NT2/D1 (cell line): Measurements from ENCODE around the gene BCL3.
A peak's percentile ranks its signal among the peaks of the same experiment; 100 is the strongest.

Experiments
- DNase-seq: peaks from one replicate; pipeline ENCODE4 v3.0.0-alpha.2; 2011; ENCODE audit warnings: low read depth, low spot score
- H3K27me3 ChIP-seq: 2 replicates; pipeline ENCODE4 v1.6.0; 2011; ENCODE audit warnings: mild to moderate bottlenecking; ENCODE audit not compliant: insufficient read length, insufficient read depth
- H3K36me3 ChIP-seq: 2 replicates; pipeline ENCODE4 v1.6.1; 2011; ENCODE audit warnings: mild to moderate bottlenecking, low read length, mixed read lengths; ENCODE audit not compliant: insufficient read depth, insufficient read length
- H3K4me1 ChIP-seq: 2 replicates; pipeline ENCODE4 v1.5.1; 2011; ENCODE audit not compliant: insufficient read depth, insufficient read length
- H3K4me3 ChIP-seq: 2 replicates; pipeline ENCODE4 v1.5.1; 2011; ENCODE audit warnings: low read depth; ENCODE audit not compliant: insufficient read length
- H3K9ac ChIP-seq: 2 replicates; pipeline ENCODE4 v1.6.0; 2011; ENCODE audit warnings: low read depth; ENCODE audit not compliant: insufficient read length
- H3K9me3 ChIP-seq: 2 replicates; pipeline ENCODE4 v1.5.1; 2011; ENCODE audit warnings: mild to moderate bottlenecking, low read length; ENCODE audit not compliant: insufficient read depth
- SUZ12 ChIP-seq: IDR thresholded peaks from 2 replicates; pipeline ENCODE4 v1.6.1; 2011; ENCODE audit not compliant: insufficient read length, insufficient read depth; ENCODE audit errors: extremely low read depth
- YY1 ChIP-seq: IDR thresholded peaks from 2 replicates; pipeline ENCODE4 v1.6.1; 2011; ENCODE audit not compliant: insufficient read length, insufficient read depth
- ZNF274 ChIP-seq: IDR thresholded peaks from 2 replicates; pipeline ENCODE4 v1.6.1; 2011; ENCODE audit warnings: mild to moderate bottlenecking, low read depth, low read length

Gene BCL3, protein sequence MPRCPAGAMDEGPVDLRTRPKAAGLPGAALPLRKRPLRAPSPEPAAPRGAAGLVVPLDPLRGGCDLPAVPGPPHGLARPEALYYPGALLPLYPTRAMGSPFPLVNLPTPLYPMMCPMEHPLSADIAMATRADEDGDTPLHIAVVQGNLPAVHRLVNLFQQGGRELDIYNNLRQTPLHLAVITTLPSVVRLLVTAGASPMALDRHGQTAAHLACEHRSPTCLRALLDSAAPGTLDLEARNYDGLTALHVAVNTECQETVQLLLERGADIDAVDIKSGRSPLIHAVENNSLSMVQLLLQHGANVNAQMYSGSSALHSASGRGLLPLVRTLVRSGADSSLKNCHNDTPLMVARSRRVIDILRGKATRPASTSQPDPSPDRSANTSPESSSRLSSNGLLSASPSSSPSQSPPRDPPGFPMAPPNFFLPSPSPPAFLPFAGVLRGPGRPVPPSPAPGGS

GRCh38 chr19:44748426-44749254 is at the start of gene BCL3:
TSS of gene BCL3 (plus strand) at chr19:44748708. CDS start at chr19:44748791, 83 bp downstream.
- no peak for DNase-seq
- TF ChIP-seq ZNF274 (no peak), SUZ12 (no peak), YY1 (no peak)
- peaks cover 7% of the 10 kb centered on the region for H3K36me3 ChIP-seq
- peak within 1 kb of the TSS; percentile 39 for H3K4me3 ChIP-seq
- H3K27me3 ChIP-seq, result peaks cover 39% of the 10 kb centered on the region
- H3K4me1 ChIP-seq, result peaks cover 2% of the 10 kb centered on the region
- H3K9me3 ChIP-seq, result no peaks in the 10 kb centered on the region
- H3K9ac ChIP-seq, result peak within 1 kb of the TSS; percentile 70

GRCh38 chr19:44700547-44700946 is 48.0 kb upstream of the BCL3 start:
- H3K9me3 ChIP-seq, result no peaks in the 10 kb centered on the region
- no peak overlapping the region for H3K4me3 ChIP-seq
- DNase-seq, result no peak
- TF ChIP-seq YY1 (no peak), ZNF274 (no peak), SUZ12 (no peak)
- H3K4me1 ChIP-seq, result peaks cover 7% of the 10 kb centered on the region
- H3K36me3 ChIP-seq, result no peaks in the 10 kb centered on the region
- H3K27me3 ChIP-seq, result no peaks in the 10 kb centered on the region
- H3K9ac ChIP-seq, result no peak overlapping the region

DNA sequence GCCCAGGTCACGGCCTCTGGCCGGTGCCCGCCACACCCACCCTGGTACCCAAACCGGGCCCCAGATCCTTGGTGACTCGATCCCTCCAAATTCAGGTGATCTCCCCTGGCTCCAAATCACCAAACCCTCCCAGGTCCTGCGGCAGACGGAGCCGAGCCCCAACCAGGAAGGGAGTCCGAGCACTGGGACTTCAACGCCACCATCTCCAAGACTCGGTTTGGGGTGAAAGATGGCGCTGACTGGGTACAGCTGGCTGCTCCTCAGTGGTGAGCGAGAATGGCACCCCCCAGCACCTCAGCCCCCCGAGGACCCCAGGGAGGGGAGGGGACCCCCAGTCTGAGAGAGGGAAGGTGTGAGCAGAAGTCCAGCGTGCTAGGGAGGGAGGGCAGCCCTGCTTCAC is 47.3 kb upstream of the BCL3 start:
- no peak overlapping the region for H3K9ac ChIP-seq
- no peak for TF ChIP-seq ZNF274
- TF ChIP-seq SUZ12, result no peak
- TF ChIP-seq YY1, result no peak
- no peaks in the 10 kb centered on the region for H3K27me3 ChIP-seq
- H3K4me3 ChIP-seq, result no peak overlapping the region
- DNase-seq, result no peak
- H3K36me3 ChIP-seq, result no peaks in the 10 kb centered on the region
- H3K4me1 ChIP-seq, result peaks cover 7% of the 10 kb centered on the region
- H3K9me3 ChIP-seq, result no peaks in the 10 kb centered on the region

GRCh38 chr19:44702551-44703176 is 45.8 kb upstream of the BCL3 start:
- no peak overlapping the region for H3K4me3 ChIP-seq
- no peak for DNase-seq
- no peaks in the 10 kb centered on the region for H3K36me3 ChIP-seq
- H3K27me3 ChIP-seq, result no peaks in the 10 kb centered on the region
- no peak for TF ChIP-seq ZNF274
- no peak for TF ChIP-seq YY1
- no peak for TF ChIP-seq SUZ12
- no peaks in the 10 kb centered on the region for H3K9me3 ChIP-seq
- no peak overlapping the region for H3K9ac ChIP-seq
- peaks cover under 1% of the 10 kb centered on the region for H3K4me1 ChIP-seq

DNA sequence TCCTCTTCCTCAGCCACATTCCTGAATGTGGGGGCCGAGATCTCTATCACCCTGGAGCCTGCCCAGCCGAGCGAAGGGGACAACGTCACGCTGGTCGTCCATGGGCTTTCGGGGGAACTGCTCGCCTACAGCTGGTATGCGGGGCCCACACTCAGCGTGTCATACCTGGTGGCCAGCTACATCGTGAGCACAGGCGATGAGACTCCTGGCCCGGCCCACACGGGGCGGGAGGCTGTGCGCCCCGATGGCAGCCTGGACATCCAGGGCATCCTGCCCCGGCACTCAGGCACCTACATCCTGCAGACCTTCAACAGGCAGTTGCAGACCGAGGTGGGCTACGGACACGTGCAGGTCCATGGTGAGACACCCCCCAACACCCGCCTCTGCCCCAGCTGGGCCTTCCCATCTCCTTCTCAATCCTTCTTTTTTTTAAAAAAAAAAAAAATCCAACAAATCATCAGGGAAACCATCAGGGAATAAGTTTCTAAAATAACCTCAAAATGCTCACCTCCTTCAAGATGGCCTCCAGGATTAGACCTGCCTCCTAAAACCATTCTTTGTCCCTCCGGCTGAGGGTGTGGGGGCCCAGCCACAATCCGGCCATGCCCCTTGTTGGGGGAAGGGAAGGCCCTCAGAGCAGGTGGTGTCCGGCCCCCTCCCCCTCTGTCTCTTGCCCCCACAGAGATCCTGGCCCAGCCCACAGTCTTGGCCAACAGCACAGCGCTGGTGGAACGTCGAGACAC is 45.0 kb upstream of the BCL3 start:
- H3K36me3 ChIP-seq, result no peaks in the 10 kb centered on the region
- no peak overlapping the region for H3K9ac ChIP-seq
- H3K27me3 ChIP-seq, result no peaks in the 10 kb centered on the region
- H3K4me3 ChIP-seq, result no peak overlapping the region
- DNase-seq, result no peak
- TF ChIP-seq SUZ12, result no peak
- no peak for TF ChIP-seq YY1
- no peak for TF ChIP-seq ZNF274
- no peaks in the 10 kb centered on the region for H3K4me1 ChIP-seq
- no peaks in the 10 kb centered on the region for H3K9me3 ChIP-seq

DNA sequence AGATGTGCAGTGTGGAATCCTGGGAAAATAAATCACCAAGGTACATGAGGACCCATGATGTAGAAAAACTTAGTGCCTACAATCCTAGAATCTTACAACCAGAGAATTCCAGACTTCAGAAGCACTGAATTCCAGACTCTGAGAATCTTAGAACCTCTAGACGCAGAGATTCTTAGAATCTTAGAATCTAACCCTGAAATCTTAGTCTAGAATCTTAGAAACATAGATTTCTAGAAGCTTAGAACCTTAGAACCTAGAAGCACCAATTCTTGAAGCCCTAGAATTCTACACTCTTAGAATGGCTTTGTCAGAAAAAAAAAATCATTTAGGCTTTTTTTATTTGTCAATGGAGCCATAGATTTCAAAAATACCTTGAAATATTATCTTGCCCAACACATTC is 43.5 kb upstream of the BCL3 start:
- Histone ChIP-seq H3K4me1 (no peaks in the 10 kb centered on the region), H3K9ac (no peak overlapping the region), H3K4me3 (no peak overlapping the region), H3K9me3 (no peaks in the 10 kb centered on the region), H3K27me3 (no peaks in the 10 kb centered on the region), H3K36me3 (no peaks in the 10 kb centered on the region)
- no peak for DNase-seq
- TF ChIP-seq SUZ12 (no peak), ZNF274 (no peak)

GRCh38 chr19:44705502-44706010 is 43.0 kb upstream of the BCL3 start:
- TF ChIP-seq ZNF274, result no peak
- no peak for TF ChIP-seq SUZ12
- no peak for TF ChIP-seq YY1
- no peaks in the 10 kb centered on the region for H3K36me3 ChIP-seq
- no peaks in the 10 kb centered on the region for H3K9me3 ChIP-seq
- no peak overlapping the region for H3K9ac ChIP-seq
- H3K27me3 ChIP-seq, result no peaks in the 10 kb centered on the region
- H3K4me1 ChIP-seq, result no peaks in the 10 kb centered on the region
- no peak overlapping the region for H3K4me3 ChIP-seq
- DNase-seq, result no peak
